GM19467 (cell line): Measurements from ENCODE around the gene PEA15.

Source experiments
- ATAC-seq: cut with Tn5 transposase; IDR thresholded peaks from one replicate; pipeline ENCODE4 v1.9.1; 2021; ENCODE audit warnings: mild to moderate bottlenecking, moderate library complexity; ENCODE audit not compliant: unreplicated experiment

The PEA15 gene

GRCh38 chr1:160207771-160208556, 2.8 kb downstream of the PEA15 start:
- ATAC-seq: no peak

- ATAC-seq: no peak
Measured at GRCh38 chr1:160208557-160209320, 3.6 kb downstream of the PEA15 start.

GRCh38 chr1:160209321-160210046, 4.3 kb downstream of the PEA15 start:
- no peak for ATAC-seq

- ATAC-seq: no peak
Measured at GRCh38 chr1:160210561-160210960, 5.4 kb downstream of the PEA15 start.

DNA sequence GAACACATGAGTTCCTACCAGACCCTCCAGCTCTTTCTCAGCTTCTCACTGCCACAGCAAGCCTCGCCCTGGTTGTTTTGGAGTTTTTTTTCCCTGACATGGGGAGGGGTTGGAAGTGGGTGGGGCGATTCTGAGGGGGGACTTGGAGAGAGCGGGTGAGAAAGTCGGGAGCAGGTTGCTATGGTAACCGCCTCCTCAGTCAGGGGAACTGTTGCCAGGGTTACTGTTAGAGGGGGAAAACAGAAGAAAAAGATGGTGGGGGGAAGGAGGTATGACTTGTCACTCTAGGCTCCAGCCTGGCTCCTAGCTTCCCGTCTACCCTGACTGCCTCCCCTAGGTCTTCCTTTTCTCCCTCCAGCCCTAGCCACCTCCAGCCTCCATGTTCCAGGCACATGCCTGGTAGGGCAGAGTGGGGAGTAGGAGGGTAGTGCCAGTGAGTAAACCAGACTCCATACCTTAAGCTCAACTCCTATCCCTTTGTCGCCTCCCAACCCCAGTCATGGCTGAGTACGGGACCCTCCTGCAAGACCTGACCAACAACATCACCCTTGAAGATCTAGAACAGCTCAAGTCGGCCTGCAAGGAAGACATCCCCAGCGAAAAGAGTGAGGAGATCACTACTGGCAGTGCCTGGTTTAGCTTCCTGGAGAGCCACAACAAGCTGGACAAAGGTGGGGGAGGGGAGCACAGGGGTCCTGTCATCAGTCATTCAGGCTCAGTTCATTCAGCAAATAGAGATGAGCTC, 6.0 kb downstream of the PEA15 start:
- no peak for ATAC-seq

- ATAC-seq: no peak
Measured at GRCh38 chr1:160214481-160215140, 9.4 kb downstream of the PEA15 start.

GRCh38 chr1:160216301-160216700, 11.1 kb downstream of the PEA15 start:
- ATAC-seq: no peak

- no peak for ATAC-seq
Measured at GRCh38 chr1:160217481-160218051, 12.4 kb downstream of the PEA15 start.

DNA sequence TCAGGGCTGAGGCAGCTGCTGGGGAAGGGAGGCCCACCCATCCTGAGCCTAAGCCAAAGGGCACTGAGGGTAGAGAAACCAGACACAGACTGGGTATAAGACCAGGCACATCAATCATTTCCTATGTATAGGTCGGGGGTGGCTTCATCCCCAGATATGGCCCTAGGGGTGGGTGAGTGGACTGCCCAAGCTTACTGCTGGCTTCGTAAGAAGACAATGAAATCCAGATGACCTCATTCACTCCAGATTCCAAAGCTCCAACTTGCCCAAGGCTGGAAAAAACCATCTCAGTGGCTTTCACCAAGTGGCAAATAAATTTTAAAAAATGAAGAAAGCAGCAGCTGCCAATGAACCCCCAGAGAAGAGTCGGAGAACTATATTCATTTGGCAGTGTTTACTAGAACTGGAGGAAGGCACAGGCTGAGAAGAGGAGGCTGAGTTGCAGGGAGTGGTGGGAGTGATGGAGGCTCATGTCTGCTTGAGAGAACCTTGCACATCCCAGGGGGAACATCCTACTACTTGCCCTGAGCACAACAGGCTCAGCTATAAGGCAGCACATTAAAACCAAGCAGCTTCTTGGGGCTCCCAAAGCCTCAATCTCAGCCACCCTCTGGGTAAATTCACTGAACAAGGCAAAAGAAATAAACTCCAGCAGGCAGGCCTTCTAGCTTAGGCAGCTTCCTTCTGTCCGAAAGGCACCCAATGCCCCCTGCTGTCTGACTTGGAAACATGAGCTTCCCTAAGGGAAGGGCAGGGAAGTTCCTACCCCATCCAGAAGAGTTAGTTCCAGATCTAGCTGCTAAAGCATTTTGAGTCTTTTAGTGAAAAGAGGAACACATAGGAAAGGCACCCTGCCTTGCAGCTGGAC, 14.1 kb downstream of the PEA15 start:
- no peak for ATAC-seq

DNA sequence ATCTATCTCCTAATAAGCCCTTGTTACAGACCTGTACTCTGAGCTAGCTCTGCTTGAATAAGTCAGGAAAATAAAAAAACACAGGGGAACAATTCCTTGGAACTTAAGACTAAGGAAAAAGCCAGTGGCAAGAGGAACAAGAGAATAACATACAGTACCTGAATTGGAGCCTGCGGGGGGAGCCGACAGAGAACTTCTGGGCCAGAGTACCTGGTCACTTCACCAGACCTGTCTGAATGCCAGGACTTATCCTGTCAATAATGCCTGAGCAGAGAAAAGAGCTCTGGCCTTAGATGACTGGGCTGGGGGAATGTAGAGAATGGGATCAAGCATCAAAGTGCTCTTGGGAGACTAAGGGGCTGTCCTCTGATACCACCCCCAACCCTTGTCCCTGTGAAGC, 15.1 kb downstream of the PEA15 start:
- ATAC-seq: no peak

- no peak for ATAC-seq
Measured at GRCh38 chr1:160221089-160221488, 15.9 kb downstream of the PEA15 start.

- no peak for ATAC-seq
Measured at GRCh38 chr1:160222546-160222945, 17.4 kb downstream of the PEA15 start.

DNA sequence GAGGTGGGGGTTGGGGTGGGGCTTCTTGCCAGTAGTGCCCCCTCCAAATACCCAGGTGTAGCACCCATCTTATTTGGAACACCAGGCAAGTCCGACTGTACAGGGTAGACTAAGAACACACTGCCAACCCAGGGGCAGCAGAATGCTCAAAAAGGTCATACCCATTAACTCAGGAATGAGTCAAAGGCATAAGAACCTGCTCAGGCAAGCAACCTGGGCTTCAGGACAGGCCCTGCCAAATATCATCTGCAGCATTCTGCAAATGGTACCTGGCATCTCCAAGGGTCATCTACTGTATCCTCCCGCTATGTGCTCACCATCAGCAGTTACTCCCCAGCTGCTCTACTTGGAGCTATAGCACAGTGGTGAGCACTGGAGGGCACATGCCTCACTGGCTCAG, 19.4 kb downstream of the PEA15 start:
- no peak for ATAC-seq

GRCh38 chr1:160225345-160225744, 20.2 kb downstream of the PEA15 start:
- no peak for ATAC-seq

DNA sequence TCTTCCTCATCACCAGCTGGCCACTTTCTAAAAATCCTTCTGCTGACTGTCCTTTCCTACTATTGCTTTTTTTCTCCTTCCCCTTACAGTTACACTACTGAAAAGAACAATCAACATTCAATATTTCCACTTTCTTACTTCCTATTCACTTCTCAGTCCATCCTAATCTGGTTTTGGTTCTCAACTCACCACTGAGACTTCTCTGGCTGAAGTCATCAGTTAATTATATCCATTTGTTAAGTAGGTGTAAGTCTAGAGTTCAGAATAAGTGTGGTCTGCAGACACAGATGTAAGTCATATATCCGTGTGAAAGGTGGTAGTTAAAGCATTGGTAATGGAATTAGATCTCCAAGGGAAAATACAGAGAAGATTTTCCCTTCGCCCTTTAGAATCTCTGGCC, 21.4 kb downstream of the PEA15 start:
- ATAC-seq: no peak

DNA sequence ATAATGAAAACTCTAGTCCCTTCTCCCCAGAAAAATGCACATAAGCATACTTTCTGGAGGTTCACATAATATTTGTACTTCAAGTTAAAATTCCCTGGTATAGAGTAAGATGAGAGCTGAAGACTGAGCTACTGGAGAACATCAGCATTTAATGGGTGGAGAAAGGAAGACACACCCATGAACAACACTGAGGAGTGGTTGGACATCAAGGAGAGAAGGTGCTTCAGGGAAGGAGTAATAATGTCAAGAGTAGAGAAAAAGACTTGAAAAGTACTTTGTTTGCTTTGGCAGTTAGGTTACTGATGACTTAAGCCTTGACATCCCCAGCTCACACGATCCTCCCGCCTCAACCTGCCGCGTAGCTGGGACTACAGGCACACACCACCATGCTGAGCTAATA, 21.9 kb downstream of the PEA15 start:
- no peak for ATAC-seq

- ATAC-seq: no peak
Measured at GRCh38 chr1:160227561-160227960, 22.4 kb downstream of the PEA15 start.

DNA sequence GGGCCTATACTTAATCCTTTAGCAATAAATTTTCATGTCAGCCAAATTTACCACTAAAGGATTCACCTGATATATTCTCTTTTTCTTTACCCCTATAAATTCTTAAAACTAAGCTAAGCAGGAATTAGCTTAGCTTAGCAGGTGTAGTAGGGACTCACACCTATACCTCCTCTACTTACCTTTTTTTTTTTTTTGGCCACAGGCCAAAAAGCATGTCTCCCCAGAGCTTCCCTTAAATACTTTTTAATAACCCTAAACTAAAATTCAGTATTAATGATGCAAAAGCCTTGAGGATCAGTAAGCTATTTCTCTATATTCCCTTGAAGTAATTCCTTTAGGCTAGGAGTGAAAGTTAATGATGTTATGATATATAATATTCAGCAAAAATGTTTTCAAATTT, 23.2 kb downstream of the PEA15 start:
- no peak for ATAC-seq

DNA sequence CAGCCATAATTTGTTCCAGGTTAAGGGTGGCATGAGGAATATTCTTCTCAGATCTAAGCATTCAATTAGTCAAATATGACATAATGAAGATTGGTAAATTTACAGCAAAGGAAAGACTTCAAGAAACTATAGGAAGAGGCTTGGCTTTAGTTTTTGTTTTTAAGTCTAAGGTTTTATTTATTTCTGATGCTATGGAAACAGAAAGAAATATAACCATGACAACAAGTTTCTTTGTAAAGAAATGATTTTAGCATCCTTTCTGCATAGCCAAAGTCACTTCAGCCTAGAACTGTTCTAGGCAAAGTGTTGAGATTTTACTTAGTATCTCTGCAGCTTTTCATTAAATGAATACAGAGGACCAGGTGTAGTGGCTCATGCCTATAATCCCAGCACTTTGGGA, 27.7 kb downstream of the PEA15 start:
- ATAC-seq: no peak
